Activated CD4-positive, alpha-beta T cell treated with anti-CD3 and anti-CD28 coated beads, Interleukin-2, amount 10 ng/mL, durations not matched to agents 24 days and 14 days (primary cell): Measurements from ENCODE around the gene PPIL3. TPM values are rescaled to one million over a fixed set of nuclear protein-coding genes. Genes with fewer than 3 reads are reported as not detected.

Experiments used
- DNase-seq: peaks from one replicate; pipeline ENCODE4 v3.0.0; 2022
- H3K27ac Mint-ChIP-seq: one replicate; pipeline ENCODE4 v1.8.0; 2022; ENCODE audit warnings: mild to moderate bottlenecking, mixed read lengths
- H3K27me3 Mint-ChIP-seq: one replicate; pipeline ENCODE4 v1.8.0; 2022; ENCODE audit warnings: mixed read lengths
- H3K36me3 Mint-ChIP-seq: one replicate; pipeline ENCODE4 v1.8.0; 2022; ENCODE audit warnings: low read depth, mild to moderate bottlenecking, mixed read lengths
- H3K4me1 Mint-ChIP-seq: one replicate; pipeline ENCODE4 v1.8.0; 2021; ENCODE audit warnings: mixed read lengths
- H3K4me3 Mint-ChIP-seq: one replicate; pipeline ENCODE4 v1.8.0; 2022; ENCODE audit warnings: mild to moderate bottlenecking, moderate library complexity, mixed read lengths
- H3K9me3 Mint-ChIP-seq: one replicate; pipeline ENCODE4 v1.8.0; 2021; ENCODE audit warnings: mixed read lengths
- intact Hi-C: fragments of 100-400 bp; cut with micrococcal nuclease; formaldehyde crosslinking; loops from one replicate; pipeline ENCODE4 v1.15.1; 2023
- total RNA-seq: library from RNA; stranded (reverse); gene quantifications from 2 replicates; pipeline ENCODE4 v1.2.3, GENCODE V29; 2022

Gene PPIL3
- total RNA-seq, 1 donor from 2014 or later = 52.6 TPM

DNA sequence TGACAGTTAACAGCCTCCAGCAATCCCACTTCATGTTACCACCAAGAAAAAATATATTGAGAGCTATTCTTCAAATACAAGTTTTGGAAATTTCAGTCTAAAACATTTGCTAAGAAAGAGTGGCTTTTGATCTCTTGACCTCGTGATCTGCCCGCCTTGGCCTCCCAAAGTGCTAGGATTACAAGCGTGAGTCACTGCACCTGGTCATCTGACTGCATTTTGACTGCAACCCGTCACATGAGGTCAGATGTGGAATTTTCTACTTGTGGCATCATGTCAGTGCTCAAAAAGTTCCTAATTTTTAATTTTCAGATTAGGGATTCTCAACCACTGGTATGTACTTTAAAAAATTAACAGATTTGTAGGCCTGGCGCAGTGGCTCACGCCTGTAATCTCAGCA, 15.3 kb downstream of the PPIL3 start:
- Mint-ChIP-seq H3K4me1 (peaks cover 10% of the 10 kb centered on the region), H3K36me3 (peaks cover 47% of the 10 kb centered on the region), H3K4me3 (no peak overlapping the region)

DNA sequence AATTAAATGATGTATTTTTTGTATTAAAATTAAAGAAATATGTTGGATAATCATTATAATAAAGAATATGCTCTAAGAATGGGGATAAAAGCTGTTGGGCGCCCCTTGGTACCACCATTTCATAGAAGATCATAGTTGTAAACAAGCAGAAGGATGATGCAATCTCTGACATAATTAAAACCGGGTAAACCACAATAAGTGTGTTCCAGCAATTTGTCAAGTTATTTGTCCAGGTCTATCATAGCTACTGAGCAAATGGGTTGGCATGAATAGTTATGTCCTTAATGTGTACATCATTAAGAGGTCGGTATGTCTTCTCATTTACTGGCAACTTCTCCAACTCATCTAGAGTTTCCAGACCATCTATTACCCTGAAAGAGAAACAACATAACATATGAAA, 17.7 kb downstream of the PPIL3 start:
- intact Hi-C loops = no loop called here
- no peak for DNase-seq
- no peaks in the 10 kb centered on the region for H3K27me3 Mint-ChIP-seq
- no peak overlapping the region for H3K27ac Mint-ChIP-seq
- H3K36me3 Mint-ChIP-seq = peaks cover 48% of the 10 kb centered on the region
- peaks cover 10% of the 10 kb centered on the region for H3K4me1 Mint-ChIP-seq
- H3K9me3 Mint-ChIP-seq = no peaks in the 10 kb centered on the region
- H3K4me3 Mint-ChIP-seq = no peak overlapping the region

More for the DNA sequence above, 15.3 kb downstream of the PPIL3 start:
- Mint-ChIP-seq H3K27ac (no peak overlapping the region), H3K9me3 (no peaks in the 10 kb centered on the region), H3K27me3 (no peaks in the 10 kb centered on the region)
- no peak for DNase-seq
- intact Hi-C loops = no loop called here

DNA sequence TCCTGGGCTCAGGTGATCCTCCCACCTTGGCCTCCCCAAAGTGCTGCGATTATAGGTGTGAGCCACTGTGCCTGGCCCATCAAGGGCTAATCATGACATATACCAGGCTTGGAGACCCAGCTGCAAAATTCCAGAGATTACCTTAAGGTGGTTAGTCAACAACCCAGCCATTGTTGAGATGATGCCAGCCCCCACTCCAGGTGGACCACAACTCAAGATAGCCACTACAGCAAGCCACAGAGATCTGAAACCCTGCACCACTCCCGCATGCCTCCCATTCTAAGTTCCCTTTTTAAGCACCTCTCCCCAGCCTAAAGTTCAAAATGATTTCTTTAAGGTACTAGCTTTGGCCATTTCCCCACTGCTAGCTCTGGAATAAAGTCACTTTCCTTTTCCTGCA, 19.9 kb downstream of the PPIL3 start:
- intact Hi-C loops = loop anchor here (10.0 kb wide), 1 partner anchor 1396 kb away; the partner anchor contains the start of gene NOP58
- no peaks in the 10 kb centered on the region for H3K9me3 Mint-ChIP-seq
- peak overlapping the region; percentile 58 for H3K27ac Mint-ChIP-seq
- H3K36me3 Mint-ChIP-seq = peaks cover 36% of the 10 kb centered on the region
- peak; percentile 57 for DNase-seq
- no peak overlapping the region for H3K4me3 Mint-ChIP-seq
- peaks cover 12% of the 10 kb centered on the region for H3K4me1 Mint-ChIP-seq
- H3K27me3 Mint-ChIP-seq = no peaks in the 10 kb centered on the region

DNA sequence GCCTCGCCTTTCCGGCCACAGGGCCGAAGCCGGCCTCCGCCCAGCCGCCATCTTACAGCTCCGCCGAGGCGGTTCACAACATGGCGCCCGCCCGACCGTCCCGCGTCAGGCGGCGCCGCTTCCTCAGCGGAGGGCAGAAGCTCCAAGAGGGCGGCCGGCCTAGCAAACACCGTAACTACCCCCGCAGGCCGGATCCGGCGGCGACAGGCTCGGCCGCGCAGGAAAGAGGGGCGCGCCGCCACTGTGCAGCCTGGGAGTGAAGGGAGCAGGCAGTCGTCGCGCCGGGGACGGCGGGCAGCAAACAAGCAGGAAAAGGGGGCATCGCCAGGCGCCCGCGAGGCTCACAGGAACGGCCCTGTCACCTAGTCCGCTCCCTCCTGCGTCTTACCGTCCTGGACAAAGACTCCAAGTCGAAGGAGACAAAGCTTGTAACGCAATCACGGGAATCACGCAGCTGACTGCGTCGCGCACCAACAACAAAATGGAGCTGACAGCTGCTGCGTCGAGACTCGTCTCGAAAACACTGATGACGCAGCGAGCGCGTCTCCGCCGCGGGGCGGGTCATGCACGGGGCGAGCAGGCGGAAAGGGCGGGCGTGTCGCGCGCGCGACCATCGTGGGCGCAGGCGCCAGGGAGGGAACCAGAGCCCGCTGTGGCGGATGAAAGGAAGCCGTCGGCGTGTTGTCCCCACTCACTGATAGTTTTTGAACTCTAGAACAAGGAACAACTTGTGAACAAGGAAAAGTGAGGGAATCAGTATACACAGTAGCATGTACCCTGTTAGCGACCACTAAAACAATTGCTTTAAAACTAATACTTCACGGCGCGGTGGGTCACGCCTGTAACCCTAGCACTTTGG, 24.5 kb downstream of the PPIL3 start, which contains the start of gene CLK1:
Gene CLK1, minus strand, starts transcription at position 483 of the 859 bp plus-strand sequence. CDS start 2,796 bp downstream, outside the sequence.
- H3K27me3 Mint-ChIP-seq = no peaks in the 10 kb centered on the region
- H3K36me3 Mint-ChIP-seq = peaks cover 54% of the 10 kb centered on the region
- H3K9me3 Mint-ChIP-seq = no peaks in the 10 kb centered on the region
- peak within 1 kb of the TSS; percentile 91 for H3K4me3 Mint-ChIP-seq
- peak; percentile 99 for DNase-seq
- H3K27ac Mint-ChIP-seq = peak within 1 kb of the TSS; percentile 94
- intact Hi-C loops = loop anchor here (1.0 to 10.0 kb wide), 8 partner anchors 25 to 1400 kb away; partner anchors contain the start of genes CFLAR, HYCC2, NIF3L1 and NOP58
- H3K4me1 Mint-ChIP-seq = peaks cover 32% of the 10 kb centered on the region

DNA sequence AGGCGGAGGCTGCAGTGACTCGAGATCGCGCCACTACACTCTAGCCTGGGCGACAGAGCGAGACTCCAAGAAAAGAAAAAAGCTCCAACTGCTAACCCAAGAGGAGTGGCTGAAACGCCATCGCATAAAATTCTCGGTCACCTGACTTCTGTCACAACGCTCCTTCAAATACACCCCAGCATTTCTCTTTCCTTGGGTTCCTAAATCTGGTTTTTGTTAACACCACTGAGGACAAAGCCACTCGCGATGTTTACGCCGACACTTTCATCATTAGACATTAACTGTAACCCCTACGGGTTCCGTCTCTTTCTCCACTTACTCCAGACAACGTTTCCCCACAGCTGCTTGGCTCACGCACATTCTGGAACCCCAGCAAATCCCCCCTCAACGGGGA, 25.1 kb downstream of the PPIL3 start:
- Mint-ChIP-seq H3K4me3 (peak overlapping the region; percentile 91), H3K36me3 (peaks cover 54% of the 10 kb centered on the region), H3K9me3 (no peaks in the 10 kb centered on the region), H3K27ac (peak overlapping the region; percentile 94), H3K27me3 (no peaks in the 10 kb centered on the region), H3K4me1 (peaks cover 28% of the 10 kb centered on the region)
- no peak for DNase-seq
- intact Hi-C loops = loop anchor here (1.0 to 10.0 kb wide), 8 partner anchors 26 to 1401 kb away; partner anchors contain the start of genes CFLAR, HYCC2, NIF3L1 and NOP58

DNA sequence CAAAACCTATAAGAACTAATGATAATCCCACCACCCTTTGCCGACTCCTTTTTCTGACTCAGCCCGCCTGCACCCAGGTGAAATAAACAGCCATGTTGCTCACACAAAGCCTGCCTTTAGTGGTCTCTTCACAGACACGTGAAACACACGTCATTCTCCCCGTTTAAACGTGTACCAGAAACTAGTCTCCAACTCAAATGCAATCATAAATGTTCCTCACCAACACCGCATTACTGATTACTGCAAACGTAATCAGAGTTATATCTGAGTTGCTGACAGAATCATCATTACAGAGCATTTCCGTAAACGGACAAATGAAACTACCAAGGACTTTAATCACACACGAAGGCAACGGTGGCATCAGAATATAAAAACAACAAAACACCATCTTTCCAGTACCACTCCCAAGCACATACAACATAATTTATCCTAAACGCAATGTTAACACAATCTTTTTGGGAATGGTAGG, 26.3 kb downstream of the PPIL3 start:
- intact Hi-C loops = loop anchor here (1.0 to 10.0 kb wide), 4 partner anchors 51 to 1402 kb away; partner anchors contain the start of genes BZW1, NOP58, SGO2 and SPATS2L
- peak overlapping the region; percentile 91 for H3K4me3 Mint-ChIP-seq
- H3K9me3 Mint-ChIP-seq = no peaks in the 10 kb centered on the region
- H3K36me3 Mint-ChIP-seq = peaks cover 67% of the 10 kb centered on the region
- peaks cover 36% of the 10 kb centered on the region for H3K4me1 Mint-ChIP-seq
- H3K27me3 Mint-ChIP-seq = no peaks in the 10 kb centered on the region
- peak; percentile 89 for DNase-seq
- peak overlapping the region; percentile 94 for H3K27ac Mint-ChIP-seq

DNA sequence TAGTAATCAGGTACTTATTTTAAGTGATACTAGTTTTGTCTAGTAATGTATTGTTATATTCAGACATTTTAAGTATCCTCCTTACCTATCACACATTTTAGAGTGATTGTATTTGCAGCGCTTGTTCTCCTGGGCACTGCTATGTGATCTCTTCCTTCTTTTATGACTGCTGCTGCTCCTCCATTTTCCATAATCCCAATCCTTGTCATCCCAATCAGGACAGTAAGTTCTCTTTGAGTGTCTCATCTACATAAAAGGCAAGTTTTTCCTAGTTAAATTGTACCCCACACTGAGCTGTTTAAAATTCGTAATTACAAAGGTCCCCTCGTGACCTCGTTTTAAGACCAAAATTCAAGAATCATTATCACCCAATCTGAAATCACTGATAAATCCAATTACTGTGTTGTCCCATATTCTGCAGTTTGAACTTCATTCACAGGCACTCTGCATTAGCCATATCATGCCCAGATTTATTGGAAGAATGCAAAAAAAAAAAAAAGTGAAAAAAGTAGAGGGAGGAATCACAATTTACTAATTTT, 27.2 kb downstream of the PPIL3 start:
- Mint-ChIP-seq H3K27me3 (no peaks in the 10 kb centered on the region), H3K36me3 (peaks cover 69% of the 10 kb centered on the region), H3K4me1 (peaks cover 40% of the 10 kb centered on the region), H3K9me3 (no peaks in the 10 kb centered on the region), H3K27ac (peak overlapping the region; percentile 94), H3K4me3 (peak overlapping the region; percentile 91)
- intact Hi-C loops = loop anchor here (1.0 to 10.0 kb wide), 4 partner anchors 50 to 1403 kb away; partner anchors contain the start of genes BZW1, NOP58, SGO2 and SPATS2L
- no peak for DNase-seq

DNA sequence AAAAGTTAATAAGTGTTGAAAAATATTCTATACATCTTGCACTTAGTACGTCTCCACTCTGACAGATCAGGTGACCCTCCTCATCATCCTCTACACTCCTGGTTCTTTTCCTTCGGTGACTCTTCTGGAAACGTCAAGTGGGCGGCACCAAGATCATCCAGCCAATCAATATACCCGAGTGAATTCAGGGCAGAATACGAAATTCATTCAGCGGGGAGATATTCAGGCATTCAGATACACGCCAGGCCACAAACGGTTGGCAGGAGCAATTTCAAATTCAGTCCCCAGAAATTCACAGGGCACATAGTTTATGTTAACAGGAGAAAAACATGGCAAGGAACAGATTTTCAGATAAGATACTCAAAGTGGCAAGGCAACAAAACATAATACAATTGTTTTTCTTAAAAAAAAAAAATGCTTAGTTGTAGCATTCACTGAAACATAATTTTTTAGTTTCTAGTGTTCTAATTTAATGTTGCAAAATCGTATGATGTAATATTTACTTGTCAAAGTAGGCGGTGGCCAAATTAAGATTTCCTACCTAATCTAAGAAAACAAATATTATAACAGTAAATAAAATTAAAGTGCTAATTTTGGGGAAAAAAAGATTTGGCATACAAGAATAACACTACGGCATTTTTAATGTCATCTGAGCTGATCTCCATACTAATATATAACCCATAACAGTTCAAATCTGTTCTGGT, 28.6 kb downstream of the PPIL3 start:
- peak; percentile 73 for DNase-seq
- intact Hi-C loops = loop anchor here (5.0 to 10.0 kb wide), 3 partner anchors 333 to 1405 kb away; partner anchors contain the start of genes NOP58, SGO2 and SPATS2L
- Mint-ChIP-seq H3K36me3 (peaks cover 78% of the 10 kb centered on the region), H3K4me3 (peak overlapping the region; percentile 80), H3K4me1 (peaks cover 44% of the 10 kb centered on the region), H3K27ac (peak overlapping the region; percentile 86), H3K9me3 (no peaks in the 10 kb centered on the region), H3K27me3 (no peaks in the 10 kb centered on the region)

DNA sequence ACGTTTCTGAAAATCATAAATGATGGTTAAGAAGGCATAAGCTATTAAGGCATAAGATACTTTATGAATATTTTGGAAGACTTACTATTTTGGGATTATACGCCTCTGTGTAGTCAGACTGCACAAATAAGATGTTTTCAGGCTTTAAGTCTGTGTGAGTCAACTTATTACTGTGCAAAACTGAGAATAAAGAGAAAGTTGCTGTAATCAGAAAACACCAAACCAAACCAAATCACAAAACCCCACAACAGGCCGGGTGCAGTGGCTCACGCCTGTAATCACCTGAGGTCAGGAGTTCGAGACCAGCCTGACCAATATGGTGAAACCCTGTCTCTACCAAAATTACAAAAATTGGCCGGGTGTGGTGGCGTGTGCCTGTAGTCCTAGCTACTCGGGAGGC, 32.1 kb downstream of the PPIL3 start:
- Mint-ChIP-seq H3K9me3 (no peaks in the 10 kb centered on the region), H3K36me3 (peaks cover 79% of the 10 kb centered on the region), H3K27me3 (no peaks in the 10 kb centered on the region), H3K4me1 (peaks cover 39% of the 10 kb centered on the region), H3K4me3 (no peak overlapping the region), H3K27ac (peak overlapping the region; percentile 34)
- intact Hi-C loops = no loop called here
- no peak for DNase-seq

DNA sequence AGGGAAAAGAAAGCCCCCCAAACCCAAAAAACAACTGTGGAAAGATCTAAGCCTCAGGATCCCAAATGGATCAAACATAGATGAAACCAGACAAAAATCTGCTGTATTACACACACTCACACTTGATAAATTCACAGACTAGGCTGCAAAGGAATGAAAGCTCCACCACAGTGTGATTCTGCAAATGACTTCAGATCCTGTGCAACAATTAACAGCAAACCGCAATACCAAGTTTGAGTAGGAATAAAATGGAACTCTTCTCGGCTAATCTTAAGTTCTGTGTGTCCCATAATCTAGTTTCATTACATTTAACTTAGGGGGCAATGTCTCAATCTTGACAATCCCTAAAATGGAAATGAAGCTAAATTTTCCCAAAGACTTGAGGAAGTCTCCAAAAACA, 36.3 kb downstream of the PPIL3 start:
- no peak overlapping the region for H3K4me3 Mint-ChIP-seq
- H3K27me3 Mint-ChIP-seq = no peaks in the 10 kb centered on the region
- peak overlapping the region; percentile 29 for H3K27ac Mint-ChIP-seq
- H3K36me3 Mint-ChIP-seq = peaks cover 56% of the 10 kb centered on the region
- peaks cover 13% of the 10 kb centered on the region for H3K4me1 Mint-ChIP-seq
- intact Hi-C loops = no loop called here
- no peak for DNase-seq
- H3K9me3 Mint-ChIP-seq = no peaks in the 10 kb centered on the region

DNA sequence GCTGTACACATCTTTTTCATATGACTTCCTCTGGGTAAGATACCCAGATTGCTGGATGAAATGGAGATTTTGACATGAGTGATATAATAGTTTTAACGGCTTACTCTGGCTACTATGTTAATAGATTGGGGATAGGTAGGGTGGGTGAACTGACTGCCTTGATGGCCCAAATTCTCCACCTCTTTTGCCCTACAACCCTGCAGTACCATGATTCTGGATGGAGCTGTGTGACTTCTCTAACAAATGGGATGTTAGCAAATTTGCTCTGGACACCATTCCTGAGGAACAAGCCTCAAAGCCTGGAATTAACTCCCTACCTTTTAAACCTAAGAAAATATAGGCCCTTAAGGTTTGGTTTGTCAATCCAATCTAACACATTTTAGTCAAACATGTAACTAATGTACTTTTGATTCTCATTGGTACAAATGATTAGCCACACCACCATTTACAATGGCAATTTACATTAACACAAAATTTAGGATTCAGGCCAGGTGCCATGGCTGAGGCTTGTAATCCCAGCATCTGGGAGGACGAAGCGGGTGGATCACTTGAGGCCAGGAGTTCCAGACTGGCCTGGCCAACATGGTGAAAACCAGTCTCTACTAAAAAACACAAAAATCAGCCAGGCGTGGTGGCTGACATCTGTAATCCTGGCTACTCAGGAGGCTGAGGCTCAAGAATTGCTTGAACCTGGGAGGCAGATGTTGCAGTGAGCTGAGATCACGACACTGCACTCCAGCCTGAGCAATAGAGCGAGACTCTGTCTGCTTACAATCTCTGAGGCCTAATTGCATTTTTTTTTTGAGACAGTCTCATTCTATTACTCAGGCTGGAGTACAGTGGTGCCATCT, 37.3 kb downstream of the PPIL3 start:
- no peak overlapping the region for H3K27ac Mint-ChIP-seq
- H3K27me3 Mint-ChIP-seq = no peaks in the 10 kb centered on the region
- no peak overlapping the region for H3K4me3 Mint-ChIP-seq
- peaks cover 47% of the 10 kb centered on the region for H3K36me3 Mint-ChIP-seq
- no peaks in the 10 kb centered on the region for H3K9me3 Mint-ChIP-seq
- no peak for DNase-seq
- peaks cover 7% of the 10 kb centered on the region for H3K4me1 Mint-ChIP-seq
- intact Hi-C loops = no loop called here

DNA sequence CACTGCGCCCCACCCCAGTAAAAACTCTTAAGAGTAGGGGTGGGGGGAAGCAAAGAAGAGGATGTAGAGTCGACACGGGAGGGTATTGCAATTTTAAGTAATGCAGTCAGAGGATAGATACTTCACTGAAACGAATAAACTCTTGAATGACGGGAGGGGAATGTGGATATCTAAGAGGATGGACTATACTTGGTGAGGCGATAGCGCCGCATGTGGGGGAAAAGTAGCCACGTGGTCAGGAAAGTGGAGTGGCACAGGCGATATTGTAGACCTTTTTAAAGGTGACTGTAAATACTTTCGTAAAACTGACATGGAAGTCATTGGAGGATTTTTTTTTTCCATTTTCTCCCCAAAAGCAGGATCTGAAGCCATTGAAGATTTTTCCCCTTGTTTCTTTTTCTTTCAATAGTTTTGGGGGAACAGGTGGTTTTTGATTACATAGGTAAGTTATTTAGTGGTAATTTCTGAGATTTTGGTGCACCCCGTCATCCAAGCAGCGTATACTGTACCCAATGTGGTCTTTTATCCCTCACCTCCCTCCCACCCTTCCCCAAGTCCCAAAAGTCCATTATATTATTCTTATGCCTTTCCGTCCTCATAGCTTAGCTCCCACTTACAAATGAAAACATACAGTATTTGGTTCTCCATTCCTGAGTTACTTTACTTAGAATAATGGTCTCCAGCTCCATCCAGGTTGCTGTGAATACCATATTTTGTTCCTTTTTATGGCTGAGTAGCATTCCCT, 38.2 kb downstream of the PPIL3 start:
- H3K27me3 Mint-ChIP-seq = no peaks in the 10 kb centered on the region
- H3K4me3 Mint-ChIP-seq = no peak overlapping the region
- intact Hi-C loops = no loop called here
- no peak for DNase-seq
- no peaks in the 10 kb centered on the region for H3K9me3 Mint-ChIP-seq
- no peak overlapping the region for H3K27ac Mint-ChIP-seq
- H3K36me3 Mint-ChIP-seq = peaks cover 40% of the 10 kb centered on the region
- peaks cover 4% of the 10 kb centered on the region for H3K4me1 Mint-ChIP-seq
